ENCODE data around the gene SSUH2.

- TF ChIP-seq, protein P1, sequence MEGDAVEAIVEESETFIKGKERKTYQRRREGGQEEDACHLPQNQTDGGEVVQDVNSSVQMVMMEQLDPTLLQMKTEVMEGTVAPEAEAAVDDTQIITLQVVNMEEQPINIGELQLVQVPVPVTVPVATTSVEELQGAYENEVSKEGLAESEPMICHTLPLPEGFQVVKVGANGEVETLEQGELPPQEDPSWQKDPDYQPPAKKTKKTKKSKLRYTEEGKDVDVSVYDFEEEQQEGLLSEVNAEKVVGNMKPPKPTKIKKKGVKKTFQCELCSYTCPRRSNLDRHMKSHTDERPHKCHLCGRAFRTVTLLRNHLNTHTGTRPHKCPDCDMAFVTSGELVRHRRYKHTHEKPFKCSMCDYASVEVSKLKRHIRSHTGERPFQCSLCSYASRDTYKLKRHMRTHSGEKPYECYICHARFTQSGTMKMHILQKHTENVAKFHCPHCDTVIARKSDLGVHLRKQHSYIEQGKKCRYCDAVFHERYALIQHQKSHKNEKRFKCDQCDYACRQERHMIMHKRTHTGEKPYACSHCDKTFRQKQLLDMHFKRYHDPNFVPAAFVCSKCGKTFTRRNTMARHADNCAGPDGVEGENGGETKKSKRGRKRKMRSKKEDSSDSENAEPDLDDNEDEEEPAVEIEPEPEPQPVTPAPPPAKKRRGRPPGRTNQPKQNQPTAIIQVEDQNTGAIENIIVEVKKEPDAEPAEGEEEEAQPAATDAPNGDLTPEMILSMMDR (IDR thresholded peaks at IDR 0.05) = no peak
- TF ChIP-seq TEAD4 (CRISPR knock-in tag; IDR thresholded peaks at IDR 0.05) (no peak), SP1 (CRISPR knock-in tag; conservative IDR thresholded peaks at IDR 0.05) (no peak), ATF3 (CRISPR knock-in tag; conservative IDR thresholded peaks at IDR 0.05) (no peak), NR2C2 (CRISPR knock-in tag; IDR thresholded peaks at IDR 0.05) (no peak), ATF1 (CRISPR knock-in tag; IDR thresholded peaks at IDR 0.05) (no peak), ZBTB21 (CRISPR knock-in tag; IDR thresholded peaks at IDR 0.05; ENCODE audit: borderline replicate concordance) (no peak), ESRRA (CRISPR knock-in tag; IDR thresholded peaks at IDR 0.05; ENCODE audit: borderline replicate concordance) (no peak), ZNF671 (CRISPR knock-in tag; IDR thresholded peaks at IDR 0.05) (no peak)
Measured at GRCh38 chr3:8662594-8662993, 18.0 kb upstream of the SSUH2 start.
